Liver (tissue), 9 donors: ENCODE results near the gene TMEM184C. TPM values are rescaled to one million over a fixed set of nuclear protein-coding genes. Genes with fewer than 3 reads are reported as not detected.

Experiments
- DNase-seq: peaks from one replicate; pipeline ENCODE4 v3.0.0-alpha.2; 2017; ENCODE audit warnings: low spot score
- H3K27ac ChIP-seq, 2 donors: one replicate each; pipeline ENCODE4 v1.7.0; 2013; ENCODE audit warnings: inconsistent platforms in 2 of 2, low read length in 2 of 2, control low read depth in 1 of 2, low read depth in 1 of 2, mild to moderate bottlenecking in 1 of 2
- H3K27me3 ChIP-seq, 4 donors: one replicate each; pipeline versions ENCODE4 v1.6.1 to v1.7.0; 2013; ENCODE audit warnings: low read length in 3 of 4, inconsistent platforms in 1 of 4, mild to moderate bottlenecking in 1 of 4, moderate library complexity in 1 of 4; ENCODE audit not compliant: control insufficient read depth in 4 of 4, insufficient read depth in 4 of 4
- H3K36me3 ChIP-seq, 4 donors: one replicate each; pipeline versions ENCODE4 v1.6.1 to v1.7.0; 2013; ENCODE audit warnings: low read length in 3 of 4, mild to moderate bottlenecking in 3 of 4, low read depth in 1 of 4, moderate library complexity in 1 of 4; ENCODE audit not compliant: control insufficient read depth in 4 of 4, insufficient read depth in 3 of 4
- H3K4me1 ChIP-seq, 4 donors: one replicate each; pipeline versions ENCODE4 v1.6.1 to v1.7.0; 2013; ENCODE audit warnings: low read length in 3 of 4, mild to moderate bottlenecking in 3 of 4, moderate library complexity in 1 of 4; ENCODE audit not compliant: control insufficient read depth in 4 of 4, insufficient read depth in 4 of 4
- H3K4me3 ChIP-seq, 3 donors: one replicate each; pipeline versions ENCODE4 v1.6.1 to v1.7.0; 2013; ENCODE audit warnings: low read length in 3 of 3, control low read depth in 1 of 3, low read depth in 1 of 3, mild to moderate bottlenecking in 1 of 3
- H3K9ac ChIP-seq, 2 donors: one replicate each; pipeline ENCODE4 v1.7.0; 2013; ENCODE audit warnings: low read length in 2 of 2, mild to moderate bottlenecking in 2 of 2, moderate library complexity in 2 of 2, control low read depth in 1 of 2, low read depth in 1 of 2
- H3K9me3 ChIP-seq, 4 donors: one replicate each; pipeline versions ENCODE4 v1.6.1 to v1.7.0; 2013; ENCODE audit warnings: low read length in 3 of 4; ENCODE audit not compliant: control insufficient read depth in 4 of 4
- EGR1 ChIP-seq, 2 donors: IDR thresholded peaks; 2 replicates each; pipeline ENCODE4 v1.6.1; 2016 to 2018; ENCODE audit warnings: antibody characterized with exemption in 2 of 2, low read depth in 2 of 2
- FOXA1 ChIP-seq: IDR thresholded peaks from 2 replicates; pipeline ENCODE4 v1.6.1; 2016; ENCODE audit warnings: antibody characterized with exemption
- FOXA2 ChIP-seq: IDR thresholded peaks from 2 replicates; pipeline ENCODE4 v1.6.1; 2016; ENCODE audit warnings: antibody characterized with exemption
- GABPA ChIP-seq, 2 donors: IDR thresholded peaks in 1 of 2; conservative IDR thresholded peaks in 1 of 2; 2 replicates each; pipeline ENCODE4 v1.6.1; 2016; ENCODE audit warnings: antibody characterized with exemption in 2 of 2, mild to moderate bottlenecking in 1 of 2, moderate library complexity in 1 of 2
- HNF4A ChIP-seq, 2 donors: conservative IDR thresholded peaks; 2 replicates each; pipeline ENCODE4 v1.6.1; 2016; ENCODE audit warnings: antibody characterized with exemption in 2 of 2, mild to moderate bottlenecking in 2 of 2
- HNF4G ChIP-seq: IDR thresholded peaks from 2 replicates; pipeline ENCODE4 v1.6.1; 2016; ENCODE audit warnings: antibody characterized with exemption
- JUND ChIP-seq, 2 donors: IDR thresholded peaks; 2 replicates each; pipeline ENCODE4 v1.6.1; 2016; ENCODE audit warnings: antibody characterized with exemption in 2 of 2
- NR2F2 ChIP-seq: IDR thresholded peaks from 2 replicates; pipeline ENCODE4 v1.6.1; 2016; ENCODE audit warnings: antibody characterized with exemption
- RAD21 ChIP-seq, 2 donors: IDR thresholded peaks; 2 replicates each; pipeline ENCODE4 v1.6.1; 2016; ENCODE audit warnings: antibody characterized with exemption in 2 of 2, mild to moderate bottlenecking in 2 of 2
- RXRA ChIP-seq, 2 donors: IDR thresholded peaks; 2 replicates each; pipeline ENCODE4 v1.6.1; 2017 to 2018; ENCODE audit warnings: antibody characterized with exemption in 2 of 2, mild to moderate bottlenecking in 1 of 2
- SP1 ChIP-seq: IDR thresholded peaks from 2 replicates; pipeline ENCODE4 v1.6.1; 2018; ENCODE audit warnings: antibody characterized with exemption, mild to moderate bottlenecking
- YY1 ChIP-seq: IDR thresholded peaks from 2 replicates; pipeline ENCODE4 v1.6.1; 2016; ENCODE audit warnings: antibody characterized with exemption, mild to moderate bottlenecking
- WGBS: extraction: QIAGEN DNeasy Blood & Tissue Kit; methylation state at CpG from one replicate; pipeline ENCODE4 v1.1.7; 2013; 5-methylcytosine and 5-hydroxymethylcytosine counted together
- polyA plus RNA-seq, 2 donors: library from polyadenylated mRNA; stranded (reverse) in 1 of 2; unstranded in 1 of 2; fragments of 200-250 nt in 1 of 2; fragments of >200 nt in 1 of 2; fragmentation: Nextera tagmentation in 1 of 2; extraction: Ambion mirVana in 1 of 2; gene quantifications; one replicate each; pipeline versions ENCODE4 v1.2.1 to v1.2.3, GENCODE V29; 2013 to 2015
- total RNA-seq, 2 donors: library from RNA; depleted of rRNA; stranded (reverse); fragments of >200 nt; gene quantifications; one replicate each; pipeline ENCODE4 v1.2.3, GENCODE V29; 2014
- TF ChIP-seq, protein P1 (sequence below): IDR thresholded peaks from 2 replicates; pipeline ENCODE4 v1.6.1; 2016; ENCODE audit warnings: antibody characterized with exemption
- TF ChIP-seq, protein P2 (sequence below): IDR thresholded peaks from 2 replicates; pipeline ENCODE4 v1.6.1; 2016; ENCODE audit warnings: antibody characterized with exemption
- TF ChIP-seq, protein P3 (sequence below): fragments of 150-350 bp; IDR thresholded peaks from 2 replicates; pipeline ENCODE4 v1.5.1; 2017; ENCODE audit warnings: improper control_type of control experiment, low read depth, low read length; ENCODE audit not compliant: missing input control
- TF ChIP-seq, protein P4 (sequence below): IDR thresholded peaks from 2 replicates; pipeline ENCODE4 v1.6.1; 2016; ENCODE audit warnings: antibody characterized with exemption, mild to moderate bottlenecking
- donor health status: healthy.
- donor health status: healthy.
- donor health status: healthy.
- donor health status: healthy.
- donor health status: healthy.

Gene TMEM184C
- total and polyA plus RNA-seq, 4 donors = 9.1 to 31.4 (median 13.4) TPM

DNA sequence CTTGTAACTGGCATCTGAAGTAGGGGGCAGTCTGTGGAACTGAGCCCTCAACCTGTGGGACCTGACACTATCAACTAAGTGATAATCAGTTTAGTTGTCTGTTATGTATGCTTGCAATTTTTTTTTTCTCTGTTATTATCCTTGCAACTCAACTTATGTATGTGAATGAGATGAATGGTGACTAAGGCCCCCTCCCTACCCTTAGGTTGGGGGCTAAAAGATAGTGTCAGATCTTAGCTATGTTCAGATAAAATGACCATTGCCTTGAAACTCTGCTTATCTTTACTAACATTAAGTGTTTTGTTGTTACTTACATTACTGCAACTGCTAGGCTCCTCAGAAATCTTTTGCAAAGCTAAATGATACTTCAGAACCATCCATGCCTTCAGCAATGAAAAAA lies 31.5 kb downstream of the TMEM184C start:
- H3K27ac ChIP-seq = no peak overlapping the region
- peaks cover 0 to 1% (median 0%) of the 10 kb centered on the region in 4 donors for H3K9me3 ChIP-seq
- no peak for TF ChIP-seq FOXA2
- H3K36me3 ChIP-seq = peaks cover 2 to 16% (median 11%) of the 10 kb centered on the region in 4 donors
- no peaks in the 10 kb centered on the region for H3K4me1 ChIP-seq
- H3K4me3 ChIP-seq = no peak overlapping the region
- H3K27me3 ChIP-seq = no peaks in the 10 kb centered on the region
- no peak for DNase-seq
- H3K9ac ChIP-seq = no peak overlapping the region

DNA sequence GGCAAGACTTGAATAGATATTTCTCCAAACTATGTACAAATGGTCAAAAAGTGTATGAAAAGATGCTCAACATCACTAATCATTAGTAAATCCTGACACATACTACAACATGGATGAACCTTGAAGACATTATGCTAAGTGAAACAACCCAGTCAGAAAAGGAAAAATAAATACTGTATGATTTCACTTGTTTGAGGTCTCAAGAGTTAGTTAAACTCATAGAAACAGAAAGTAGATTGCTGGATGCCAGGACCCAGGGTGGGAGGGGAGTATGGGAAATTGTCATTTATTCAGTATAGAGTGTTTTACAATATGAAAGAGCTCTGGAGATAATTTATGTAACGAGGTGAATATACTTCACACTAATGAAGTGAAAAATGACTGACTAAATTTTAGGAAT lies 34.4 kb downstream of the TMEM184C start:
- Histone ChIP-seq H3K9me3 (peaks cover 0 to 1% (median 0%) of the 10 kb centered on the region in 4 donors), H3K9ac (no peak overlapping the region), H3K36me3 (peaks cover 2 to 19% (median 11%) of the 10 kb centered on the region in 4 donors), H3K4me1 (no peaks in the 10 kb centered on the region), H3K27ac (no peak overlapping the region), H3K4me3 (no peak overlapping the region), H3K27me3 (no peaks in the 10 kb centered on the region)
- DNase-seq = no peak
- TF ChIP-seq YY1 (no peak), HNF4G (no peak), FOXA1 (no peak), SP1 (no peak), JUND (IDR thresholded peaks at IDR 0.05) (no peak), RXRA (IDR thresholded peaks at IDR 0.05) (no peak), FOXA2 (no peak), EGR1 (IDR thresholded peaks at IDR 0.05; ENCODE audit: low read depth in 2 of 2) (no peak), NR2F2 (no peak), GABPA (IDR thresholded peaks at IDR 0.05 in 1 of 2, conservative IDR thresholded peaks at IDR 0.05 in 1 of 2) (no peak), HNF4A (conservative IDR thresholded peaks at IDR 0.05) (no peak), RAD21 (IDR thresholded peaks at IDR 0.05) (no peak)
- TF ChIP-seq, protein P1, sequence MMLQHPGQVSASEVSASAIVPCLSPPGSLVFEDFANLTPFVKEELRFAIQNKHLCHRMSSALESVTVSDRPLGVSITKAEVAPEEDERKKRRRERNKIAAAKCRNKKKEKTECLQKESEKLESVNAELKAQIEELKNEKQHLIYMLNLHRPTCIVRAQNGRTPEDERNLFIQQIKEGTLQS = no peak
- TF ChIP-seq, protein P2, sequence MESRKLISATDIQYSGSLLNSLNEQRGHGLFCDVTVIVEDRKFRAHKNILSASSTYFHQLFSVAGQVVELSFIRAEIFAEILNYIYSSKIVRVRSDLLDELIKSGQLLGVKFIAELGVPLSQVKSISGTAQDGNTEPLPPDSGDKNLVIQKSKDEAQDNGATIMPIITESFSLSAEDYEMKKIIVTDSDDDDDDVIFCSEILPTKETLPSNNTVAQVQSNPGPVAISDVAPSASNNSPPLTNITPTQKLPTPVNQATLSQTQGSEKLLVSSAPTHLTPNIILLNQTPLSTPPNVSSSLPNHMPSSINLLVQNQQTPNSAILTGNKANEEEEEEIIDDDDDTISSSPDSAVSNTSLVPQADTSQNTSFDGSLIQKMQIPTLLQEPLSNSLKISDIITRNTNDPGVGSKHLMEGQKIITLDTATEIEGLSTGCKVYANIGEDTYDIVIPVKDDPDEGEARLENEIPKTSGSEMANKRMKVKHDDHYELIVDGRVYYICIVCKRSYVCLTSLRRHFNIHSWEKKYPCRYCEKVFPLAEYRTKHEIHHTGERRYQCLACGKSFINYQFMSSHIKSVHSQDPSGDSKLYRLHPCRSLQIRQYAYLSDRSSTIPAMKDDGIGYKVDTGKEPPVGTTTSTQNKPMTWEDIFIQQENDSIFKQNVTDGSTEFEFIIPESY = no peak
- TF ChIP-seq, protein P3, sequence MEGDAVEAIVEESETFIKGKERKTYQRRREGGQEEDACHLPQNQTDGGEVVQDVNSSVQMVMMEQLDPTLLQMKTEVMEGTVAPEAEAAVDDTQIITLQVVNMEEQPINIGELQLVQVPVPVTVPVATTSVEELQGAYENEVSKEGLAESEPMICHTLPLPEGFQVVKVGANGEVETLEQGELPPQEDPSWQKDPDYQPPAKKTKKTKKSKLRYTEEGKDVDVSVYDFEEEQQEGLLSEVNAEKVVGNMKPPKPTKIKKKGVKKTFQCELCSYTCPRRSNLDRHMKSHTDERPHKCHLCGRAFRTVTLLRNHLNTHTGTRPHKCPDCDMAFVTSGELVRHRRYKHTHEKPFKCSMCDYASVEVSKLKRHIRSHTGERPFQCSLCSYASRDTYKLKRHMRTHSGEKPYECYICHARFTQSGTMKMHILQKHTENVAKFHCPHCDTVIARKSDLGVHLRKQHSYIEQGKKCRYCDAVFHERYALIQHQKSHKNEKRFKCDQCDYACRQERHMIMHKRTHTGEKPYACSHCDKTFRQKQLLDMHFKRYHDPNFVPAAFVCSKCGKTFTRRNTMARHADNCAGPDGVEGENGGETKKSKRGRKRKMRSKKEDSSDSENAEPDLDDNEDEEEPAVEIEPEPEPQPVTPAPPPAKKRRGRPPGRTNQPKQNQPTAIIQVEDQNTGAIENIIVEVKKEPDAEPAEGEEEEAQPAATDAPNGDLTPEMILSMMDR = no peak
- TF ChIP-seq, protein P4, sequence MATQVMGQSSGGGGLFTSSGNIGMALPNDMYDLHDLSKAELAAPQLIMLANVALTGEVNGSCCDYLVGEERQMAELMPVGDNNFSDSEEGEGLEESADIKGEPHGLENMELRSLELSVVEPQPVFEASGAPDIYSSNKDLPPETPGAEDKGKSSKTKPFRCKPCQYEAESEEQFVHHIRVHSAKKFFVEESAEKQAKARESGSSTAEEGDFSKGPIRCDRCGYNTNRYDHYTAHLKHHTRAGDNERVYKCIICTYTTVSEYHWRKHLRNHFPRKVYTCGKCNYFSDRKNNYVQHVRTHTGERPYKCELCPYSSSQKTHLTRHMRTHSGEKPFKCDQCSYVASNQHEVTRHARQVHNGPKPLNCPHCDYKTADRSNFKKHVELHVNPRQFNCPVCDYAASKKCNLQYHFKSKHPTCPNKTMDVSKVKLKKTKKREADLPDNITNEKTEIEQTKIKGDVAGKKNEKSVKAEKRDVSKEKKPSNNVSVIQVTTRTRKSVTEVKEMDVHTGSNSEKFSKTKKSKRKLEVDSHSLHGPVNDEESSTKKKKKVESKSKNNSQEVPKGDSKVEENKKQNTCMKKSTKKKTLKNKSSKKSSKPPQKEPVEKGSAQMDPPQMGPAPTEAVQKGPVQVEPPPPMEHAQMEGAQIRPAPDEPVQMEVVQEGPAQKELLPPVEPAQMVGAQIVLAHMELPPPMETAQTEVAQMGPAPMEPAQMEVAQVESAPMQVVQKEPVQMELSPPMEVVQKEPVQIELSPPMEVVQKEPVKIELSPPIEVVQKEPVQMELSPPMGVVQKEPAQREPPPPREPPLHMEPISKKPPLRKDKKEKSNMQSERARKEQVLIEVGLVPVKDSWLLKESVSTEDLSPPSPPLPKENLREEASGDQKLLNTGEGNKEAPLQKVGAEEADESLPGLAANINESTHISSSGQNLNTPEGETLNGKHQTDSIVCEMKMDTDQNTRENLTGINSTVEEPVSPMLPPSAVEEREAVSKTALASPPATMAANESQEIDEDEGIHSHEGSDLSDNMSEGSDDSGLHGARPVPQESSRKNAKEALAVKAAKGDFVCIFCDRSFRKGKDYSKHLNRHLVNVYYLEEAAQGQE = no peak
- 96% methylated on average over 1 of the region's 1 CpG for WGBS
